Liver (tissue), 9 donors: ENCODE measurements around the gene HS3ST4. TPM values are rescaled to one million over a fixed set of nuclear protein-coding genes. Genes with fewer than 3 reads are reported as not detected.

Source experiments
- DNase-seq: peaks from one replicate; pipeline ENCODE4 v3.0.0-alpha.2; 2017; ENCODE audit warnings: low spot score
- H3K27ac ChIP-seq, 2 donors: one replicate each; pipeline ENCODE4 v1.7.0; 2013; ENCODE audit warnings: inconsistent platforms in 2 of 2, low read length in 2 of 2, control low read depth in 1 of 2, low read depth in 1 of 2, mild to moderate bottlenecking in 1 of 2
- H3K27me3 ChIP-seq, 4 donors: one replicate each; pipeline versions ENCODE4 v1.6.1 to v1.7.0; 2013; ENCODE audit warnings: low read length in 3 of 4, inconsistent platforms in 1 of 4, mild to moderate bottlenecking in 1 of 4, moderate library complexity in 1 of 4; ENCODE audit not compliant: control insufficient read depth in 4 of 4, insufficient read depth in 4 of 4
- H3K36me3 ChIP-seq, 4 donors: one replicate each; pipeline versions ENCODE4 v1.6.1 to v1.7.0; 2013; ENCODE audit warnings: low read length in 3 of 4, mild to moderate bottlenecking in 3 of 4, low read depth in 1 of 4, moderate library complexity in 1 of 4; ENCODE audit not compliant: control insufficient read depth in 4 of 4, insufficient read depth in 3 of 4
- H3K4me1 ChIP-seq, 4 donors: one replicate each; pipeline versions ENCODE4 v1.6.1 to v1.7.0; 2013; ENCODE audit warnings: low read length in 3 of 4, mild to moderate bottlenecking in 3 of 4, moderate library complexity in 1 of 4; ENCODE audit not compliant: control insufficient read depth in 4 of 4, insufficient read depth in 4 of 4
- H3K4me3 ChIP-seq, 3 donors: one replicate each; pipeline versions ENCODE4 v1.6.1 to v1.7.0; 2013; ENCODE audit warnings: low read length in 3 of 3, control low read depth in 1 of 3, low read depth in 1 of 3, mild to moderate bottlenecking in 1 of 3
- H3K9ac ChIP-seq, 2 donors: one replicate each; pipeline ENCODE4 v1.7.0; 2013; ENCODE audit warnings: low read length in 2 of 2, mild to moderate bottlenecking in 2 of 2, moderate library complexity in 2 of 2, control low read depth in 1 of 2, low read depth in 1 of 2
- H3K9me3 ChIP-seq, 4 donors: one replicate each; pipeline versions ENCODE4 v1.6.1 to v1.7.0; 2013; ENCODE audit warnings: low read length in 3 of 4; ENCODE audit not compliant: control insufficient read depth in 4 of 4
- CTCF ChIP-seq: fragments of 150-350 bp; IDR thresholded peaks from 2 replicates; pipeline ENCODE4 v1.5.1; 2017; ENCODE audit warnings: improper control_type of control experiment, low read depth, low read length; ENCODE audit not compliant: missing input control
- EGR1 ChIP-seq, 2 donors: IDR thresholded peaks; 2 replicates each; pipeline ENCODE4 v1.6.1; 2016 to 2018; ENCODE audit warnings: antibody characterized with exemption in 2 of 2, low read depth in 2 of 2
- FOXA1 ChIP-seq: IDR thresholded peaks from 2 replicates; pipeline ENCODE4 v1.6.1; 2016; ENCODE audit warnings: antibody characterized with exemption
- GABPA ChIP-seq, 2 donors: IDR thresholded peaks in 1 of 2; conservative IDR thresholded peaks in 1 of 2; 2 replicates each; pipeline ENCODE4 v1.6.1; 2016; ENCODE audit warnings: antibody characterized with exemption in 2 of 2, mild to moderate bottlenecking in 1 of 2, moderate library complexity in 1 of 2
- HNF4A ChIP-seq, 2 donors: conservative IDR thresholded peaks; 2 replicates each; pipeline ENCODE4 v1.6.1; 2016; ENCODE audit warnings: antibody characterized with exemption in 2 of 2, mild to moderate bottlenecking in 2 of 2
- HNF4G ChIP-seq: IDR thresholded peaks from 2 replicates; pipeline ENCODE4 v1.6.1; 2016; ENCODE audit warnings: antibody characterized with exemption
- JUND ChIP-seq, 2 donors: IDR thresholded peaks; 2 replicates each; pipeline ENCODE4 v1.6.1; 2016; ENCODE audit warnings: antibody characterized with exemption in 2 of 2
- MAX ChIP-seq: IDR thresholded peaks from 2 replicates; pipeline ENCODE4 v1.6.1; 2016; ENCODE audit warnings: antibody characterized with exemption
- NR2F2 ChIP-seq: IDR thresholded peaks from 2 replicates; pipeline ENCODE4 v1.6.1; 2016; ENCODE audit warnings: antibody characterized with exemption
- RAD21 ChIP-seq, 2 donors: IDR thresholded peaks; 2 replicates each; pipeline ENCODE4 v1.6.1; 2016; ENCODE audit warnings: antibody characterized with exemption in 2 of 2, mild to moderate bottlenecking in 2 of 2
- REST ChIP-seq: IDR thresholded peaks from 2 replicates; pipeline ENCODE4 v1.6.1; 2016; ENCODE audit warnings: antibody characterized with exemption, mild to moderate bottlenecking
- RXRA ChIP-seq, 2 donors: IDR thresholded peaks; 2 replicates each; pipeline ENCODE4 v1.6.1; 2017 to 2018; ENCODE audit warnings: antibody characterized with exemption in 2 of 2, mild to moderate bottlenecking in 1 of 2
- SP1 ChIP-seq: IDR thresholded peaks from 2 replicates; pipeline ENCODE4 v1.6.1; 2018; ENCODE audit warnings: antibody characterized with exemption, mild to moderate bottlenecking
- TAF1 ChIP-seq: conservative IDR thresholded peaks from 2 replicates; pipeline ENCODE4 v1.6.1; 2016; ENCODE audit warnings: antibody characterized with exemption, mild to moderate bottlenecking
- YY1 ChIP-seq: IDR thresholded peaks from 2 replicates; pipeline ENCODE4 v1.6.1; 2016; ENCODE audit warnings: antibody characterized with exemption, mild to moderate bottlenecking
- ZBTB33 ChIP-seq: IDR thresholded peaks from 2 replicates; pipeline ENCODE4 v1.6.1; 2016; ENCODE audit warnings: antibody characterized with exemption
- WGBS: extraction: QIAGEN DNeasy Blood & Tissue Kit; methylation state at CpG from one replicate; pipeline ENCODE4 v1.1.7; 2013; 5-methylcytosine and 5-hydroxymethylcytosine counted together
- polyA plus RNA-seq, 2 donors: library from polyadenylated mRNA; stranded (reverse) in 1 of 2; unstranded in 1 of 2; fragments of 200-250 nt in 1 of 2; fragments of >200 nt in 1 of 2; fragmentation: Nextera tagmentation in 1 of 2; extraction: Ambion mirVana in 1 of 2; gene quantifications; one replicate each; pipeline versions ENCODE4 v1.2.1 to v1.2.3, GENCODE V29; 2013 to 2015
- total RNA-seq, 2 donors: library from RNA; depleted of rRNA; stranded (reverse); fragments of >200 nt; gene quantifications; one replicate each; pipeline ENCODE4 v1.2.3, GENCODE V29; 2014
- TF ChIP-seq, protein P1 (sequence below): IDR thresholded peaks from 2 replicates; pipeline ENCODE4 v1.6.1; 2016; ENCODE audit warnings: antibody characterized with exemption
- donor health status: healthy.
- donor health status: healthy.
- donor health status: healthy.
- donor health status: healthy.
- donor health status: healthy.

Gene HS3ST4
- total and polyA plus RNA-seq, 4 donors: not detected

GRCh38 chr16:26161461-26162180, 469.9 kb downstream of the HS3ST4 start:
- WGBS: 73% methylated on average over 7 of the region's 7 CpGs
- Histone ChIP-seq H3K27ac (no peak overlapping the region), H3K9me3 (no peaks in the 10 kb centered on the region)

More at GRCh38 chr16:26161461-26162180, 469.9 kb downstream of the HS3ST4 start:
- DNase-seq: no peak
- Histone ChIP-seq H3K9ac (no peak overlapping the region), H3K36me3 (no peaks in the 10 kb centered on the region), H3K4me1 (no peaks in the 10 kb centered on the region), H3K27me3 (no peaks in the 10 kb centered on the region), H3K4me3 (no peak overlapping the region)
- TF ChIP-seq HNF4G (no peak), EGR1 (IDR thresholded peaks at IDR 0.05; ENCODE audit: low read depth in 2 of 2) (no peak), RAD21 (IDR thresholded peaks at IDR 0.05) (no peak), JUND (IDR thresholded peaks at IDR 0.05) (no peak), TAF1 (no peak), CTCF (no peak), HNF4A (conservative IDR thresholded peaks at IDR 0.05) (no peak), YY1 (no peak), FOXA1 (no peak), RXRA (IDR thresholded peaks at IDR 0.05) (no peak), REST (no peak), GABPA (IDR thresholded peaks at IDR 0.05 in 1 of 2, conservative IDR thresholded peaks at IDR 0.05 in 1 of 2) (no peak), NR2F2 (no peak), MAX (no peak), SP1 (no peak), ZBTB33 (no peak)
- TF ChIP-seq, protein P1, sequence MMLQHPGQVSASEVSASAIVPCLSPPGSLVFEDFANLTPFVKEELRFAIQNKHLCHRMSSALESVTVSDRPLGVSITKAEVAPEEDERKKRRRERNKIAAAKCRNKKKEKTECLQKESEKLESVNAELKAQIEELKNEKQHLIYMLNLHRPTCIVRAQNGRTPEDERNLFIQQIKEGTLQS: no peak
